HG02852 (cell line): Measurements from ENCODE around the gene CACTIN.
A peak's percentile ranks its signal among the peaks of the same experiment; 100 is the strongest.
"Not testable (repeated sequence)": the region's sequence is repeated elsewhere in the genome, so short reads cannot be mapped to it uniquely, and the experiment has no call there.

Source experiments
- ATAC-seq: cut with Tn5 transposase; IDR thresholded peaks from one replicate; pipeline ENCODE4 v1.9.1; 2021; ENCODE audit warnings: mild to moderate bottlenecking, moderate library complexity; ENCODE audit not compliant: unreplicated experiment

CACTIN gene

DNA sequence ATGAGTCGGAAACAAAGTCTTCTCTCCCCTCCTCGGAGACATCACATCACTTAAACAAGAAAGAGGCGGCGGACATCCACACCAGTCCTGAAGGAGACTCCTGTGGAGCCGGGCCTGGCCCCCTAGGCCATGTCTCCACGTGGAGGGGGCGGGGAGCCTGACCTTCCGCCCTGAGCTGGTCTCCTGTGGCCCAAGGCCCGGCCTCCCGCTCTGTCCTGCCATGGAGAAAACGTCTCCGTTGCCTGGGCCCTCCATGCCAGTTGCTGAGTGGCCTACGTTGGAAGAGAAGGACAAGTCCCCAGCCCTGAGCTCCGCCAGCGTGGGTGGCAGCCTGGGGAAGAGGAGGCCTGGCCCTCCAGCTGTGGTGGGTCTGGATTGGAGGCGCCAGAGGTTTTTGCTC is 5.5 kb upstream of the CACTIN start:
- no peak for ATAC-seq

DNA sequence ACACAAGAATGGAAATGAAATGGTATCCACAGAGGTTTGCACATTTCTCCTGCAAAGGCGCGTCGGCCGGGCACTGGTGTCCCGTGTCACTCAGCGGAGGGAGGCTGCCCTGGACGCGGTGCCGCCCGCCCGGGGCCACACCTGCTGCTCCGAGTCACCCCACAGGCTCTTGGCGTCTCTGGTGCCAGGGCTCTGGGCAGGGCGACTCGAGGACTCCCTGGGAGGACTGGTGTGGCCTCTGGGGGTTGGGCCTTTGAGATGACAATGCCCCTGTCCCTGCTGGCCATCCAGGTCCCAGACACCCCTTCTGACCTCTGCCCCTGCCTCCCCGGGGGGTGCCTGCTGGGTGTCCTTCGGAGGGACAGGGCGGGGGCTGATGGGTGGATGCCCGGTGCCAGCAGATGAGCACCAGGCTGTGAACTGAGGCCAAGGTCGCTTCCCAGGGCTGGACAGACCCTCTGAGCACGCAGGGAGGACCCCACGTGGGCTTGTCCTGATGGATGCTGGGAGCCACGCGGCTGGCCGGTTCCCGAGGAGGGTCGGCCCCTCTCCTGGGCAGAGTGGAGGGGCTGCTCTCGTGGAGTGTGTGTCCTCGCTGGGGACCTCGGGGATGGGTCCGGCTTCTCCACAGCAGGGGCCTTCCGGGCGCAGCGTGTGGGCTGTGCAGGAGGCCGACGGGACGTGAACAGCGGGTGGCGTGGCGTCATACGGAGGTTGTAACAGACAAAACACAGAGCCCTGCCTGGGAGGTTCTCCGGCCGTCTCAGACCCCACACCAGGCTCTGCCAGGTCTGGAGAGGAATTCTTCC is 4.7 kb upstream of the CACTIN start:
- ATAC-seq, result no peak

DNA sequence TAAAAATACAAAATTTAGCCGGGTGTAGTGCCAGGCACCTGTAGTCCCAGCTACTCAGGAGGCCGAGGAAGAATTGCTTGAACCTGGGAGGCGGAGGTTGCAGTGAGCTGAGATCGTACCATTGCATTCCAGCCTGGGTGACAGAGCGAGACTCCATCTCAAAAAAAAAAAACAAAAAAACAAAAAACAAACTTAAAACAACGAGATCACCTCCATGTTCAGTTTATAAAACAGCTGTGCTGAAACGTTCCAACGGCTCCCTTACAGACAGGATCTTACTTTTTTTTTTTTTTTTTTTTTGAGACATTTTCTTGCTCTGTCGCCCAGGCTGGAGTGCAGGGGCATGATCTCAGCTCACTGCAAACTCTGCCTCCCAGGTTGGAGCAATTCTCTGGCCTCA is 2.2 kb upstream of the CACTIN start:
- not testable (repeated sequence) for ATAC-seq

DNA sequence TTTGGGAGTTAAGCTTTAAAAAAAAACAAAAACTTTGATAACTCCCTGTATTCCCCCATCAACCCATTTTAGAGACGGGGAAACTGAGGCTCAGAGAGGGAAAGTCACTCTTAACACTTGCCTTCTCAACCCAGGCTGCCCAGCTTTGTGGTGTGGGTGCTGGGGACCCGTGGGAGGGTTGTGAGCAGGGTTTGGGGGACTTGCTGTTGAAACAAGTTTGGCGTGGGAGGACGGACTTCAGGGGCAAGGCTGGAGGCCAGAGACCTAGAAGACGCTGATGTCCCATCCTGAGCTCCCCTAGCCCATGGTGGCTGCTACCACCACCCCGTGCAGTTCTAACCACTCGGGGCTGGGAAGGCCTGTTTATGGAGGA is 747 bp upstream of the CACTIN start:
- ATAC-seq, result no peak

DNA sequence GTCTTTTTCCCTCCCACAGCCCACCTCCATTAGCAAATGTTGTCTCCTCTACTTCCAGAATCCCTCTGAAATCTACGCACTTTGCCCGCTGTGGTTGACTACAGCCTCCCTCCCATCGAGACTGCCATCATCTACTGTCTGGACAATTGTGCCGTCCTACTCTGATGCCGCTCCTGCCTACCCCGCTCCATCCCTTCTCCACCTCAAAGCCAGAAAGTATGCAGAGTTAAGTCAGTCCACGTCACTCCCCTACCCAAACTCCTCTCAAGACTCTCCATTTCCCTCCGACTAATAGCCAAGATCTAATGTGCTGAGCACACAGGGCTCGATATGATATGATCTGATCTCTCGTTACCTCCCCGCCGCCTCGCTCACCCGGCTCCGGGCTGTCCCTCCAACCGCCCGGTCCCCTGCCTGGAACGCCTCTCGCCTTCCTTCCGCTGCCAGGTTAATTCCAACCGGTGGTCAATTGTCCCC is 556 bp downstream of the CACTIN start:
- peak; percentile 3 for ATAC-seq

DNA sequence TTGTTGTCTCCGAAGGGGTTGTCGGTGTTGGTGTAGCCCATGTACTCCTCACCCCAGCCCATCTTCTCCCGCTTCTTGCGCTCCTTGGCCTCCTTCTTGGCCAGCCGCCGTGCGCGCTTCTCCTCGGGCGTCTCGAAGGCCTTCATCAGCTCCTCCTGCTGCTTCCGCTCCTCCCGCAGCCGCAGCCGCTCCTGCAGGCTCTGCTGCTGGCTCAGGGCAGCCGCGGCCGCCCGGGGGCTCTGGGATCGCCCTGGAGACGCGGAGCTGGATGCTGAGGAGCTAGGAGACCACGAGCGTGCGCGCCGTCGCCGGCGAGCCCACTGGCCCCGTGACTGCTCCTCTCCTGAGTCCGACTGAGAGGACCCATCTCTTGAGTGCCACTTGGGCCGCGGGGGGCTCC is 2.9 kb downstream of the CACTIN start:
- ATAC-seq, result no peak

DNA sequence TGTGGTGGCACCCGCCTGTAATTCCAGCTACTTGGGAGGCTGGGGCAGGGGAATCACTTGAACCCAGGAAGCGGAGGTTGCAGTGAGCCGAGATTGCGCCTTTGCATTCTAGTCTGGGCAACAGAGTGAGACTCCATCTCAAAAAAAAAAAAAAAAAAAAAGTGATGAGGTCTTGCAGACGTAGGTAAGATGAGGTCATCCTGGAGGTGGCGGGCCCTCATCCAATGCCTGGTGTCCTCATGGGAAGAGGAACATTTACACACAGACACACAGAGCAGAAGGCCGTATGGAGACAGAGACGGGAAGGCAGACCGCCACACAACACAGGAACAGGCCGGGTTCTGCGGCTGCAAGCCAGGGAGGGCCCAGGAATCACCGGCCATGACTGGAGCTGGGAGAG is 4.4 kb downstream of the CACTIN start:
- ATAC-seq, result no peak

DNA sequence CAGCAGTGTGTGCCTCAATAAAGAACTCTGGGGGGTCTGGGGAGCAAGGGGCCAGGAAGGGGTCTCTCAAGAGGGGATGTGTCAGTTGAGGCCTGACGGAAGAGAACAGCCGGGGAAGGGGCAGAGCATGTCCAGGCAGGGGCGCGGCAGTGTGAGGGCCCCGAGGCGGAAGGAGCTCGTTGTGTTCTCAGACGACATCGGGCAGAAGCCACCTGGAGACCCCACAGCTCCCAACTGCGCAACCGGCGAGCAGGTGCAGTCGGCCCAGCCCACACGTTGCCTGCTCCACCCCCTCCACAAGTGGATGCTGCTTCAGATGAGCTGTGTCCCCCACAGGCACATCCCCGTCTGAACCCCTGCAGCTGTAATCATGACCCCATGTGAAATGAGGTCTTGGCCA is 4.9 kb downstream of the CACTIN start:
- no peak for ATAC-seq

DNA sequence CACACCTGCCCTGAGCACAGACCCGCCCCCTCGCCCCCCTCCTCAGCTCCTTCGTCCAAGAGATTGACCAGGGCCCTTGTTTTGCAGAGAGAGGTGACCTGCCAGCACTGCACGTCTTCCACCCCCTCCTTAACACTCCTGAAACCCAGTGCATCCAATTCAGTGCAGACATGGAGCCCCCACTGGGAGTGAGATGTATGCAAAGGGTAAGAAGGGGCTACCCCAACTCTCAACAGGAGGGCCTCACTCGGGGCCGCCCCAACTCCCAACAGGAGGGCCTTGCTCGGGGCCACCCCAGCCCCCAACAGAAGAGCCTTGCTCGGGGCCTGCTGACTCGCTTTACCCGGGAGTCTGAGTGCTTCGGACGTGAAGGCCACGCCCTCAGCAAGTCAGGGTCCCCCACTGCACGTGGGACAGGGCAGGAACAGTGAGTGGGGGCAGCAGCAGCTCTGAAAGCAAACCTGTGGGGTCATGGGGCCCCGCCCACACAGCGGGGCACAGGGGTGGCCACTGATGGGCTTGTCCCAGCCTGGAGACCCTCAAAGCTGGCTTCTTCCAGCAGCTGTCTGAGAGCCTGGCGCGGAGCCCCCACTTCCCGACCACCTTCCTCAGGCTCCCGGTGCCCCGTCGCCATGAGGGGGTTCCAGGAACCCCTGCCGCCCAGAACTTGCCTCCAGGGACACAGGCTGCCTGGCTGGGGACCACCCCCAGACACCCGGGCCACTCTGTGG is 5.6 kb downstream of the CACTIN start:
- ATAC-seq, result no peak

DNA sequence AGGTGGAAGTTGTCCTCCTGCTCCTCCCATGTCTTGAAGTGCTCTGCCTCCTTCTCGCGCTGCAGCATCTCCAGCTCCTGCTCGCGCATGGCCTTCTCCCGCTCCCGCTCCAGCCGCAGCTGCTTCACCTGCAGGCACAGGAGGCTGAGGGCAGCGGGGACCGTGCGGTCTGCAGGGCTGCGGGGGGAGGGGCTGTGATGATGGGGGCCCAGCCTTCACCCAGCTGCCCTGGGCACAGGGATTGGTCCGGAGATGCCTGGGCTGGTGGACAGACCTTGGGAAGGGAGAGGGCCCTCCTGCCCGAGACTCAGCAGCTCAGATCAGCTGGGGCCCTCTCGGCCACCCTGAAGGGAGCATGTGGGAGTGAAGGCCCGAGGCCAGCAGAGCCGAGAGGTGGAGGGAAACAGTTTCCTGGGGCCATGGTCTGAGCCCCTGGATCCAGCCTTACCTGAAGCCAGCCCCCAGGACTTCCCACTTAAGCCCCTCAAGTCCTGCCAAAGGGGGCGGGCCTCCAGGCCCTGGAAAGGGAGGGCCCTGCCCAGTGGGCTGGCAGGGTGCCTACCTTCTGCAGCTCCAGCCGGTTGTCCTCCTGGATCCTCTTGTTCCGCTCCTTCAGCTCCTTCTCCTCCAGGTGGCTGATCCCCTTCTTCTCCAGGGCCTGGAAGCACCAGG is 6.3 kb downstream of the CACTIN start:
- ATAC-seq, result no peak

DNA sequence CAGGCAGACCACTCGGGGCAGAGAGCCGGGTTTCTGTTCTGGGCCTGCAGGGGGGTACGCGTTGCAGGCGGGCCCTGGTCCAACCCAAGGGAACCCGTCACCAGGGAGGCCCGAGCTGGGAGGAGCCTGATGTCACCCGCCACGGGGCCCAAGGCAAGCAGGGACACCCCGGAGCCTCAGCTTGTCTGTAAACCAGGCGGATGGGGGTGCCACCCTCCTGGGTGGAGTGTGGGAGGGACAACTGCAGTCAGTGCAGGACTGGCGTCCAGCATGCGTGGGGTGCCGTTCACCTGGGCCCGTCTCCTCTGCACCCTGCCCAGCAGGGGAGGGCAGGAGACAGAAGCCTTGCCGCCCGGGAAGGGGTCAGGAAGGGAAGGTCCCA is 7.0 kb downstream of the CACTIN start:
- ATAC-seq, result no peak

DNA sequence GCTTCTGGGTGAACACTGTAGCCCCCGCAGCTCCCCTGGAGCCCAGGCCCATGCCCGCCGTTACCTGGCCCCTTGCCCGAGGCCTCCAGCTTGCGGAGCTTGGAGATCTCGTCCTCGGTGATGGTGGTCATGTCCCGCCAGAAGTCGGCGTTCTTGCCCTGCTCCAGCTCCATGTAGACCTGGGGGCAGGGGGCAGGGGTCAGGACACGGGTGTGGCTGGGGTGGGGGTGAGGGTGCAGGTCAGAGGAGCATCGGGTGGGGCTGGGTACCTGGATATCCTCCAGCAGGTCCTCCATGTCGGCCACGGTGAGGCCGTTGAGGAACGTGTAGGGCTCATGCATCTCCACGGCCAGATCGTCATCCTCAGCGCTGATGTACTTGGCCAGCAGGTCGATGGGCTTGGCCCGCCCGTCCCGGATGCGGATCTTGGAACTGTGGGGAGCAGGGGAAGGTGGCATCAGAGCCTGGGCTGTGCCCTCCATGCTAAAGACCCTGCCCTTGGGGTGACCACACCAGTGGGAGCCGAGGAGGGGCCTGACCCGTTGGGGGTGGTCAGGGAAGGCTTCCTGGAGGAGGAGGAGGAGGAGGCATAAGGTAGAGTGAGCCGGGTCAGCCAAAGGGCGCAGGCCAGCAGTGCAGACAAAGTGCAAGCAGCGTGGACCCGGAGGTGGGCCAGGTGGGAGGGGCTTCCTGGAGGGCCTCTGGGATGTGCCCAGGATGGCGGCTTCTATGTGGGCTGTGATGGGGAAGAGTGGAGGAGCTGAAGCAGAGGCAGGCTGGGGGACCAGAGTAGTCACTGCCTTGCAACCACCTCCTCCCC is 7.6 kb downstream of the CACTIN start:
- no peak for ATAC-seq

DNA sequence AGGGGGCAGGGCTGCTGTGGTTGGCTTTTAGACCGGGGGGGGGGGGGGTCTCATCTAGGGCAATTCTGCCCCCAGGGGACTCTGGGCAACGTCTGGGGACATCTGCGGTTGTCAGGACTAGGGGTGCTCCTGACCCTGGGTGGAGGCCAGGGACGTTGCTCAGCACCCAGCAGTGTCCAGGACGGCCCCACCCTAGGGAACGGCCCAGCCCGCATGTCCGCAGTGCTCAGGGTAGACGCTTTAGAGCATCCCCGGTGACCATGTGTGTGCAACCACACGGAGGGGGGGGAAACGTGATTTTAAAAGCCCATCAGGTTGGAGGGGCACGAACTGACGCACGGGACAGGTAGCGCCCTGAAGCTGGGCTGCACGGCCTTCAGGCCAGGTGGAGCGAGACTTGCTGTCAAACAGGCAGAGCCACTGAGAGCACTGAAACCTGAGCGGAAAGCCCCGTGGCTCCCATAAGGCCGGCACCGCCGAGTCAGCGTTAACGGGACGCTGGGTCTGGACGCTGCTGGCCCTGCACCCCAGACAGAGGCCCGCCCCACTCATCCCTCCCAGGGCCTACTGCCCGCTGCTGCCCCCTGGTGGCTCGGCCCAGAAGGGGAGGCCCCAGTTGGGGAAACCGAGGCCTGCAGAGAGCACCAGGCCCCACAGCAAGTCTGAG is 8.3 kb downstream of the CACTIN start:
- no peak for ATAC-seq

DNA sequence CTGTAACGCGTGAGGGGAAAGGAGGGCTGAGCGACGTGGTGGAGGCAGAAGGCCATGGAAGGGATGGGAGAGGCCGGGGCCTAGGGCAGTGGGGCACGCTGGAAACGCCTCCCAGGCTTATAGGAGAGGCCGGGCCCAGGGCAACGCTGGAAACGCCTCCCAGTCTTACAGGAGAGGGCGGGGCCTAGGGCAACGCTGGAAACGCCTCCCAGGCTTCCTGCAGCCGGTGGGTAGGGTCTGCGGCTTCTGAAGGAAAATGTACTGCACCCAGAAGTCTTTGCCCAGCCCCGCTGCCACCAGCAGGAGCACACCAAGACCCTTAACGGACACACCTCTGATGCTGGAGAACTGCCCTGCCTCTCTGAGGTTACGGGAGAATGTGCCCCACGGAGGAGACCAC is 9.1 kb downstream of the CACTIN start:
- ATAC-seq, result no peak

DNA sequence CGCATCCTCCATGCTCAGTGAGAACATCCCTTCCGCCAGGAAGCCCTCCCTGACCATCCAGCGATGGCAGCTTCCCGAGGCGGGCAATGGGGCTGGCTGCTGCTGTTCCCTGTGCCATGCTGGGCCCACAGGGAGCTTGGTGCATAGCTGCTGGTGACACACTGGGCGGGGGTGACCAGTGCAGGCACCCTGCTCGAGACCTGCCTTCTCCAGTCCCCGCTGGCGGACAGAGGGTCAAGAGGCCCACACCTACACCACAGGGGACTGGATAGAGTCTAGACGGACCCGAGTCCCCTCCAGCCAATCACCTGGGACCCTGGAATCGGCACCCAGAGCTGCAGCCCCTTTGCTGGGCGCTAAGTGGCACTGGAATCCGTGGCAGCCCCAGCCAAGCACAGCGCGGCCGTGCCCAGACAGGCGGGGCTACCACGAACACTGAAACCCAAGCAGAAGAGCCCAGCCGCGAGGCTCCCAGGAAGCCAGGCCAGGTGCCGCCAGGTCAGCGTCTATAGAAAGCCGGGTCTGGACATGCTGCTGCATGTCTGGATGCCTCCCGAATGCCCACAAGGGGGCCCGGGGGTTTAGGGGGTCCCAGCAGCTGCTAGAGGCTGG is 11.0 kb downstream of the CACTIN start:
- no peak for ATAC-seq

DNA sequence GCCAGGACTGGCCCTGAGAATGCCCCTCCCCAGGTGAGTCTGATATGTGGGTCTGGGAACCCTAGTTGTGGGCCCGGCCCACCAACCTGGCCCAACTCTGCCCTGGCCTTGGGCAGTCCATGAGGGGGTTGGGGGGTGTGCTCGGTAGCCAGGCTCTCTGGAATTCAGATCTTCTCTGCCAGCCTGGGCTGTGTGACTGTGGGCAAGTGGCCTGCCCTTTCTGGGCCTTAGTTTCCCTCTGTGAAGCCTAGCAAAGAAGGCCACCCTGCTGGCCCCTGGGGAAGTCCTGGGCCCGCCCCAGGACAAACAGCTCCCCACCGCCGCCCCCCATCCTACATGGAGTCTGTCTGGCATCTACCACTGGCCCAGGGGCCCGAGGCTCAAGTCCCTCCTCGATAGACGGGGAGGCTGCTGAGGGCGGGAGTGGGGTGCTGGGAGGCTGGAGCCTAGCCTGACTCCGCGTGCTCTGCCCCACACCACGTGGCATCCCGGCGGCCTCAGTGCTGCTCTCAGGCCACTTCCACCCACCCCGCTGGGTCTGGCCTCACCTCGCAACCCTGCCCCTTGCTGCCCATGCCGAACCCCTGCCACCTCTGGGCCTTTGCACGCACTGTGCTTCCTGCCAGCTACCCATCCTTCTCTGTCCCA is 11.6 kb downstream of the CACTIN start:
- no peak for ATAC-seq

DNA sequence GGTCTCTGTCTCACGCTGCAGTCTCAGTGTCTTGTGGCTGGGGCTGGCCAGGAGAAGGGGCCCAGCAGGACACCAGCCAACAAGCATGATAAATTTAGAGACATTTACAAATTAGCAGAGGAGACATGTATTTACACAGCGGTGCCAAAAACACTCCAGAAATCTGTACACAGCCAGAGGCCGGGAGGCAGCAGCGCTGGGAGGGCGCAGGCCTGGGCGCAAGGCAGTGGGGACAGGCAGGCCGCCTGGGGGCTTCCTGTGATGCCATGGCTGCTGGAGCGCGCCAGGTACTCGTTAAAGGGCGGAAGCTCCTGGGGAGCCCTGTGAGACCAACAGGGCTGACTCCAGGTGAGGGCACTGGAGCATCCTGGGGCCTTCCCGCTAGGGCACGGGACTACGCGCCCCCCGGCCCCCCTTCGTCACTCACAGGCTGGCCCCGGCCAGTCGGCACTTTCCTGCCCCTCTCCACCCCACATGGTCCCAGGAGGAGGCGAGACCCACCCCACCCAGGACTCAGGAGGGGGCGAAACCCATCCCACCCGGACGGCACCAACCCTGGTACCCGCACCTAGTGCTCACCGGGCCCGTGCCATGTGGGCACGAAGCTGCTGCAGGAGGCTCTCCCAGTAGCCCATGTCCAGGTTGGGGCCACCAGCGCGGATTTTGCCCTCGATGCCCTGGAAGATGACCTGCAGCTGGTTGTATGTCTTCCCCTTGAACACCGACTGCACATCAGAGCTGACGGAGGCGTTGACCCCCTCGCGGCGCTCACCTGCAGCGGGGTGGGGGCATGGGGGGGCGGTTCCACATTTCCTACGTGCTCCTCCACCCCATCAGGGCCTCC is 12.6 kb downstream of the CACTIN start:
- no peak for ATAC-seq

DNA sequence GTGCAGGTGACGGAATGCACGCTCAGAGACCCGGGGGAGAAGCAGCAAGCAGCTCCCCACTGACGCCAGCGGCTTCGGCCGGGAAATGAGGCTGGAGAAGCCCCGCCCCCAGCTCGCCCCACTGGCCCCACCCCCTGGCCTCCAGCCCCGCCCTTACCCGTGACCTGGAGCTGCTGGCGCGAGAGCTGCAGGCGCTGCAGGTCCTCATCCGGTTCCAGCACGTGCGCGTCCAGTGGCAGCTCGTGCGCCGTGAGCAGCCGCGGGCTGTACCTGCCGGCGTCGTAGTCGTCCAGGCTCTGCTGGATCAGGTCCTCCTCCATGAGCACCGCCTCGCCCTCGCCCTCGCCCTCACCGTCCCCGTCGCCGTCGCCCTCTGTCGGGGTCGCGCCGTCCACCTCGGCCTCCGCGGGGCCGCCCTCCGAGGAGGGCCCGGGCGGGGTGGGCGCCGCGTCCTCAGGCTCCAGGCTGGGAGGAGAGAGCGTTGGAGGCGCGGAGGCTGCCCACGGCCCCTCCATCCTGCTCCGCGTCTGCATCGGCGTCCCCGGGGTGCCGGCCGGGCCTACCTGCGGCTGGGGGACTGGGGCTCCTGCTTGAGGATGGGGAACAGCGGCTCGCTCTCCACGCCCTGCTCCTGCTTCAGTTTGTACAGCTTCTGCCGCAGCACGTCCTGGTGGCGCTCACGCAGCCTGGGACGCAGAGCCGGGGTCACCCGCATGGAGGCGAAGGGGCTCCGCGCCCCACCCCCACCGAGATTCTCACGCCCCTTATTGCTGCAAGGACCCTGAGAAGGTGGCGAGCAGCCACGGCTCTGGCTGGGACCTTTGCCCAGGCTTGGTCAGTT is 13.5 kb downstream of the CACTIN start:
- no peak for ATAC-seq
